ENCODE data around the gene AGMO.

GRCh38 chr7:15396210-15397158, 165.3 kb downstream of the AGMO start:
- TF ChIP-seq, protein P1, sequence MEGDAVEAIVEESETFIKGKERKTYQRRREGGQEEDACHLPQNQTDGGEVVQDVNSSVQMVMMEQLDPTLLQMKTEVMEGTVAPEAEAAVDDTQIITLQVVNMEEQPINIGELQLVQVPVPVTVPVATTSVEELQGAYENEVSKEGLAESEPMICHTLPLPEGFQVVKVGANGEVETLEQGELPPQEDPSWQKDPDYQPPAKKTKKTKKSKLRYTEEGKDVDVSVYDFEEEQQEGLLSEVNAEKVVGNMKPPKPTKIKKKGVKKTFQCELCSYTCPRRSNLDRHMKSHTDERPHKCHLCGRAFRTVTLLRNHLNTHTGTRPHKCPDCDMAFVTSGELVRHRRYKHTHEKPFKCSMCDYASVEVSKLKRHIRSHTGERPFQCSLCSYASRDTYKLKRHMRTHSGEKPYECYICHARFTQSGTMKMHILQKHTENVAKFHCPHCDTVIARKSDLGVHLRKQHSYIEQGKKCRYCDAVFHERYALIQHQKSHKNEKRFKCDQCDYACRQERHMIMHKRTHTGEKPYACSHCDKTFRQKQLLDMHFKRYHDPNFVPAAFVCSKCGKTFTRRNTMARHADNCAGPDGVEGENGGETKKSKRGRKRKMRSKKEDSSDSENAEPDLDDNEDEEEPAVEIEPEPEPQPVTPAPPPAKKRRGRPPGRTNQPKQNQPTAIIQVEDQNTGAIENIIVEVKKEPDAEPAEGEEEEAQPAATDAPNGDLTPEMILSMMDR (IDR thresholded peaks at IDR 0.05), result no peak
- TF ChIP-seq POLR2A (IDR thresholded peaks at IDR 0.05), result no peak
- no peak for TF ChIP-seq POLR2AphosphoS5 (IDR thresholded peaks at IDR 0.05)

All from prostate gland (tissue), 2 donors.